ENCODE results near the gene NCK1. TPM values are rescaled to one million over a fixed set of nuclear protein-coding genes. Genes with fewer than 3 reads are reported as not detected.
A peak's percentile ranks its signal among the peaks of the same experiment; 100 is the strongest.

Gene NCK1
- total RNA-seq, 1 donor from 2014 or later = 54.0 TPM

- no peak for TF ChIP-seq CTCF (IDR thresholded peaks at IDR 0.05)
- Histone ChIP-seq H3K9me3 (no peaks in the 10 kb centered on the region), H3K27ac (no peak overlapping the region), H3K27me3 (no peaks in the 10 kb centered on the region), H3K36me3 (no peaks in the 10 kb centered on the region), H3K4me1 (peaks cover 25% of the 10 kb centered on the region), H3K4me3 (no peak overlapping the region)
- ATAC-seq (no peak), DNase-seq (no peak)
- intact Hi-C loops (cut with DNase I) = no loop called here
Measured at GRCh38 chr3:136910697-136911096, 48.7 kb downstream of the NCK1 start.

GRCh38 chr3:136913168-136913567 lies 51.2 kb downstream of the NCK1 start:
- no peaks in the 10 kb centered on the region for H3K27me3 ChIP-seq
- no peak overlapping the region for H3K4me3 ChIP-seq
- H3K4me1 ChIP-seq = peaks cover 22% of the 10 kb centered on the region
- no peaks in the 10 kb centered on the region for H3K9me3 ChIP-seq
- H3K27ac ChIP-seq = no peak overlapping the region
- DNase-seq (no peak), ATAC-seq (no peak)
- H3K36me3 ChIP-seq = no peaks in the 10 kb centered on the region
- intact Hi-C loops (cut with DNase I) = no loop called here
- no peak for TF ChIP-seq CTCF (IDR thresholded peaks at IDR 0.05)

- no peak for DNase-seq
- Histone ChIP-seq H3K27me3 (no peaks in the 10 kb centered on the region), H3K9me3 (no peaks in the 10 kb centered on the region), H3K4me1 (peaks cover 23% of the 10 kb centered on the region), H3K4me3 (no peak overlapping the region), H3K36me3 (no peaks in the 10 kb centered on the region), H3K27ac (no peak overlapping the region)
- intact Hi-C loops (cut with DNase I) = no loop called here
- ATAC-seq = peak; percentile 42
- TF ChIP-seq CTCF (IDR thresholded peaks at IDR 0.05) = no peak
Measured at GRCh38 chr3:136914739-136915138, 52.7 kb downstream of the NCK1 start.

- H3K4me1 ChIP-seq = peaks cover 17% of the 10 kb centered on the region
- H3K9me3 ChIP-seq = no peaks in the 10 kb centered on the region
- no peak for TF ChIP-seq CTCF (IDR thresholded peaks at IDR 0.05)
- no peak overlapping the region for H3K27ac ChIP-seq
- no peak overlapping the region for H3K4me3 ChIP-seq
- no peak for DNase-seq
- no peaks in the 10 kb centered on the region for H3K36me3 ChIP-seq
- no peak for ATAC-seq
- no peaks in the 10 kb centered on the region for H3K27me3 ChIP-seq
- intact Hi-C loops (cut with DNase I) = no loop called here
Measured at GRCh38 chr3:136916223-136916622, 54.2 kb downstream of the NCK1 start.

- ATAC-seq (no peak), DNase-seq (no peak)
- Histone ChIP-seq H3K9me3 (no peaks in the 10 kb centered on the region), H3K36me3 (no peaks in the 10 kb centered on the region), H3K4me3 (no peak overlapping the region), H3K27ac (peak overlapping the region; percentile 2), H3K27me3 (no peaks in the 10 kb centered on the region), H3K4me1 (peaks cover 14% of the 10 kb centered on the region)
- intact Hi-C loops (cut with DNase I) = no loop called here
- no peak for TF ChIP-seq CTCF (IDR thresholded peaks at IDR 0.05)
Measured at GRCh38 chr3:136919799-136920580, 58.0 kb downstream of the NCK1 start.
